HG03571 (cell line): Measurements from ENCODE around the gene TNS1.

Experiments used
- ATAC-seq: cut with Tn5 transposase; IDR thresholded peaks from one replicate; pipeline ENCODE4 v1.9.1; 2021; ENCODE audit not compliant: unreplicated experiment

The TNS1 gene

GRCh38 chr2:217999595-217999959, 3.2 kb downstream of the TNS1 start:
- ATAC-seq, result no peak

- no peak for ATAC-seq
These were observed 3.7 kb downstream of the TNS1 start for GRCh38 chr2:217998926-217999594.

GRCh38 chr2:217997510-217997909, 5.3 kb downstream of the TNS1 start:
- ATAC-seq, result no peak

- ATAC-seq, result no peak
These were observed 6.4 kb downstream of the TNS1 start for GRCh38 chr2:217996361-217996760.

GRCh38 chr2:217995731-217996231, 7.0 kb downstream of the TNS1 start:
- ATAC-seq, result no peak

- ATAC-seq, result no peak
These were observed 8.0 kb downstream of the TNS1 start for GRCh38 chr2:217994776-217995274.

GRCh38 chr2:217993817-217994463, 8.9 kb downstream of the TNS1 start:
- ATAC-seq, result no peak

GRCh38 chr2:217993138-217993537, 9.7 kb downstream of the TNS1 start:
- no peak for ATAC-seq

GRCh38 chr2:217992061-217992460, 10.7 kb downstream of the TNS1 start:
- ATAC-seq, result no peak

- ATAC-seq, result no peak
These were observed 11.9 kb downstream of the TNS1 start for GRCh38 chr2:217990791-217991465.

- no peak for ATAC-seq
These were observed 12.4 kb downstream of the TNS1 start for GRCh38 chr2:217990389-217990788.

- no peak for ATAC-seq
These were observed 13.4 kb downstream of the TNS1 start for GRCh38 chr2:217989221-217989948.

- no peak for ATAC-seq
These were observed 14.0 kb downstream of the TNS1 start for GRCh38 chr2:217988840-217989204.

GRCh38 chr2:217988014-217988839, 14.6 kb downstream of the TNS1 start:
- no peak for ATAC-seq

GRCh38 chr2:217987391-217987790, 15.4 kb downstream of the TNS1 start:
- no peak for ATAC-seq

- no peak for ATAC-seq
These were observed 16.4 kb downstream of the TNS1 start for GRCh38 chr2:217986256-217986961.

- ATAC-seq, result no peak
These were observed 19.2 kb downstream of the TNS1 start for GRCh38 chr2:217983276-217984233.

- ATAC-seq, result no peak
These were observed 20.8 kb downstream of the TNS1 start for GRCh38 chr2:217981971-217982370.
